GM19099 (cell line): Measurements from ENCODE around the gene ZDHHC18.
A peak's percentile ranks its signal among the peaks of the same experiment; 100 is the strongest.

ENCODE experiments used
- POLR2A ChIP-seq: IDR thresholded peaks from 3 replicates; pipeline ENCODE4 v1.6.1; 2011; ENCODE audit warnings: low read depth; ENCODE audit not compliant: insufficient read length; ENCODE audit errors: extremely low read depth

Gene ZDHHC18

DNA sequence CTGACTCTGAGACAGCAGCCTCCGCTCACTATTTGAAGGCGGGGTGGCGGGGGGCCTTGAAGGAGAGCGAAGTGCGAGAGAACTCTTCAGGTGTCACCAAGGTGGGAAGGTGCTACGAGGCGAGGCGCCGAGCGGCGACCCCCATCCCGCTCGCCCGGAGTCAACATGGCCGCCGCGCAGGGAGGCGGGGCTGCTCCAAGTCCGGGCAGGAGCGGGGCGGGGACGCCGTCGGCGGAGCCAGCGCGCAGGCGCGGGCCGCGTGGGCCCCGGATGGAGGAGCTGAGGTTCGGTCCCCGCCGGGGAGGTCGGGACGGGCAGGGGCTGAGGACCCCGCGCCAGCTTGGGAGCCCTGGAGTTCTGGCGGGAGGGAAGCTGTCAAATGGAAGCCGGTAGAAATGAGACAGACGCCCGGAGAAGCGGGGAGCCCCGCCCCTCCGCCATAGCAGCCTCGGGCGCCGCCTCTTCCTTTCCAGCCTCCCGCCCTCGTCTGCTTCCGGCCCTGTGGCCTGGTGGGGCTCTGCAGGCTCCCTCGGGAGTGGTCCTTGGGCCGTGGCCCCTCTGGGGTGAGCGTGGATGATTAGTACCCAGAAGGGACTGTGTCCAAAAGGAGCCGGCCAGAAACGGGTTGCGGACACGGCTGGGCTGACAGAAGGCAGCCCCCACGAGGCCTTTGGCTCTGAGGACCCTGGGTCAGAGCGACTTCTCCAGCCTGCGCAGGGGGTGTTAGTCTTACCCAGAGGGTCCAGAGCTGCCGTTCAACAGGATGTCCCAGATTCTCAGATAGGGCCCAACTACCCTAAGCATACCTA is 38.6 kb upstream of the ZDHHC18 start, which contains the start of gene PIGV:
Gene PIGV (plus strand): TSS at position 245 of the 809 bp plus-strand sequence. CDS start 2,866 bp downstream, outside the sequence.
- peak; percentile 79 for TF ChIP-seq POLR2A

DNA sequence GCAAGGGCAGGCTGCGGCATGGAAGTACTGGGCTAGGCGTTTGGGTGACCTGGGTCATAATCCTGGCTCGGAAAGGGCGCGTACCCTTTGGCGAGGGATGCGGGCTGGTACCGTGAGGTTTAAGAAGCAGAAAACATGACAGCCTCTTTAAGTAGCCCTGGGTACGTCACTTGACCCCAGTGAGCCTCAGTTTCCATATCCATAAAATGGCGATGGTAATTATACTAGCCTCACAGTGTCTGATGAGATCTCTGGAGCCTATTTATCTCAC is 38.0 kb upstream of the ZDHHC18 start:
- TF ChIP-seq POLR2A: no peak

DNA sequence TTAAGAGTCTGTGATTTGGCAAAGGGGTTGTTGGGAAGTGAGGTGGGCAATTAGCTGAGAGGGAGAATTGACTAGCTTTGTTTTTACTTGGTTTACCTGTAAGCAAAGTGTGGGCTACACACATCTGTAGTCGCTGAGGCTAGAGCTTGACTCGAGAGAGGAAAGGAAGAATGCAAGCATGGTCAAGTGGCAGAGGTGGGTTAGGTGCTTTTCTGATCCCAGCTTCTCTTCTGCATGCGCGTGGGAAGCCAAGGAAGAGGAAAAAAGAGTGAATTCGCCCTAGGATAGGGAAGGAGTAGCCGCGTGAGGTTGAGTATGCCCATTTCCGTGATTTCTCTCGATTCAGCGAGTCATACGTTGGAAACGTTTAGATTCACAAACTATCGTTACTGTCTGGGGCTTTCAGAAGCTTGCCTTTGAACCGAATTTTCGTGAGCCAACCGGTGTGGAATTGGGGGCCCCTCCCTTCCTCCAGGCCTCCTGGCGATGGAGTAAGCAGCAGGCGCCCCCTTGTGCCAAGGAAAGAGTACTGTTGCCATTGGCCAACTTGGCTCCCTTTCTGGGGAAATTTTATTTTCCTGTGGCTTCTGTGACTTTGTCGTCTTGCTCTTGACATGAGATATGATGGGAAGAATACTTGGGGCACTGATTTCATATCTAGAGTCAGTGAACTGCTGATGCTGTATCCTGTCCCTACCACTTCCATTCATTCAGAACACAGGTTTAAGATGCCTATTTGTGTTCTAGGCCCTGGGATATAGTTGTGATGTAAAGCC is 37.5 kb upstream of the ZDHHC18 start:
- peak; percentile 37 for TF ChIP-seq POLR2A

DNA sequence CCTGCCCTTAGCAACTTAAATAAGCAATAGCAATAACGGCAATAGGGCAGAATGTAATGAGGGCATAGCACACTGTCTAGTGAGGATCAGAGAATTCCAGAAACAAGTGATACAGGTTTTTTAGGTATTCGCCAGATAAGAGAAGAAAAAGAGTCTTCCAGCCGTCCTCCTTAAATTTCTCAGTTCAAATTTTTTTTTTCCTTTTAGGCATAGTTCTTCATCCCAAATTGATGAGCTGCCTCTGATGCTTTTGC is 36.9 kb upstream of the ZDHHC18 start:
- no peak for TF ChIP-seq POLR2A

DNA sequence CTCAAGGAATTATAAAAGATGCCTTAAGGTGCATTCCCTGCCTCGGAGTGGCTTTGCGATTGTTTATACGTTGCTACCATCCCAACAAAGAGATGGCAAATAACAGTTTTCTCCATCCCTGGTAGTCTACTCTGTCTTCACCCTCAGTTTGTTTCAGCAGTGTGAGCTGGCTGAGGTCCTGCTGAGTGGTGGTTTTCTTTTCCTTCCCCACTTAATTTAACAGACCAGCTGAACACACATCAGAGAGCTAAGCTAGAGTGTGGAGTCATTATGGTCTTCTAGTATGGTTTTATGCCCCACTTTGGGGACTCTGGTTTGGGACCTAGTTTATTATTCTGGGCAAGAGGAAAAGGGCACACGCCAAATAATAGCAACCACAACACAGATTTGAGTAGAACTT is 36.6 kb upstream of the ZDHHC18 start:
- no peak for TF ChIP-seq POLR2A

DNA sequence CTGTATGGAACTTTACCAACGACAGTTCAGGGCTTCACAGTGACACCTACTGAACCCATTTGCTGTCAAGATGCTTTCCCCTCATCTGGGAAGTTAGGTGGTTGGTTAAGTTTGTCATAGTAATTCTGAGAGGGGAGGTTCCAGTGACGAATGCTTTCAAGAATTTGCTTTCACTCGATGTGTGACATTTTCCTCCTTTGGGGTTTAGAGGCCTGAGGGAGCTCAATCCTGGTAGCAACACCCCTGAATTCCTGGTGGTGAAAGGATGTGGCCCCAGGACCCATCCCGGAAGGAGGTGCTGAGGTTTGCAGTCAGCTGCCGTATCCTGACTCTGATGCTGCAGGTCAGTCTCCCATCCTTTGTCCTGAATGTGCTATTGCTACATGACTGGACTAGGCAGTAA is 35.9 kb upstream of the ZDHHC18 start:
- TF ChIP-seq POLR2A: no peak

DNA sequence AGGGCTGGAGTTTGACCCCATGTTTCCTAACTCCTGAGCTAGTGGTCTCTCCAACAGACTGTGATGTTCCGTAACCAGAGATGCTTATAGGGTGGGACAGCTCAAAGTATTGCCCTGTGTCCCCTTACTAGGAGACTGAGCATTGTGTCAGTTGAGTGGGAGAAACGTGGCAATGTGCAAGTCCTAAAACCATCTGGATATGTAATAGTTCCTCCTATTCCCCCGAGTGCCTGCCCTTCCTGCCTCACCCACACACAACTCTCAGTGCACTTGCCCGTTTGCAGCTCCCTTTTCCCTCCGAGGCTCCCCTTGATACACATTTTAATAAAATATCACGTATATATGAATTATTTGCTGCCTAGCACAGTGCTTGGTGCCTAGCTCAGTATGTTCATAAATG is 35.3 kb upstream of the ZDHHC18 start:
- no peak for TF ChIP-seq POLR2A

DNA sequence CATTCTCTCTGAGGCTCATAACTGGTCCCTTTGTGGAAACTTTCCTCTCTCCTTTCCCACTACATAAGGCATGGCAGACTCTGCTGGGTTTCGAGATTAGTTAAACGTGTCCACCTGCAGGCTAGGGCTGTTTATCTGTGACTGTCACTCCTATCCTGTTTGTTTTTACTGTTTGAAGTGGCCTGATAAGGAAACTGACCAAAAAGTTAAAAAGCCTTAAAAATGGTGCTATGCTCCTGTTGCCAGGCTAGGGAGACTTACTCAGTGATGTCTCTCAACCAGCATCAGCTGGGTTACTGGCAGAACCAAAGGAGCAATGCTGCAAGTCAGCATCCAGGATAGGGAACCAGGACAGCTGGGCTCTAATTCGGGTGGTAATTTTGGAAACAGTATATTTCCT is 34.9 kb upstream of the ZDHHC18 start:
- TF ChIP-seq POLR2A: no peak

DNA sequence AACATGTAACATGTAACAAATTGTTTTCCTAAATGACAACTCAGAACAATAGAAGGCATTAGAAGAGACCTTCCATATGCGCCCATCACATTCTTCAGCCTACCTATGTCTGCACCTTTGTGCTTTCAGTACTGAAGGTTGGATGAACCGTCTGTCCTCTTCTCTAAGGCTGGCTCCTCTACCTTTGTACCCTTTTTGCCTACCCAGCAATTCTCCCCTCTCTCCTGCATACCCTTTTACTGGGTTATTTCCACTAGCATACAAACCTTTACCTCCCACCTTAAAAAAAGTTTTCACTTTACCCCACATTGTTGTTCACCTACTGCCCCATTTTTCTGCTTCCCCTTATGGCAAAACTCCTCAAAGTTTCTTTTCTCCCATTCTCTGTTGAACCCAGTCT is 33.6 kb upstream of the ZDHHC18 start:
- TF ChIP-seq POLR2A: no peak

DNA sequence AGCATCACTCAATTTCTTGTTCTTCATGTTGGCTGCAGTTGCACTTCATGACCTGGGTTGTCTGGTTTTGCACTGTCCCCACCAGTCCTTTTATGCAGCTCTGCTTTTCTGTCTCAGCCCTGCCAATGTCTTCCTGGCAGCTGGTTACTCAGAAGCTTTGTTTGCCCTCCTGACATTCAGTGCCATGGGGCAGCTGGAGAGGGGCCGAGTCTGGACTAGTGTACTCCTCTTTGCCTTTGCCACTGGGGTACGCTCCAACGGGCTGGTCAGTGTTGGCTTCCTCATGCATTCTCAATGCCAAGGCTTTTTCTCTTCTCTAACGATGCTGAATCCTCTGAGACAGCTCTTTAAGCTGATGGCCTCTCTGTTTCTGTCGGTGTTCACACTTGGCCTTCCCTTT is 32.1 kb upstream of the ZDHHC18 start:
- TF ChIP-seq POLR2A: no peak

DNA sequence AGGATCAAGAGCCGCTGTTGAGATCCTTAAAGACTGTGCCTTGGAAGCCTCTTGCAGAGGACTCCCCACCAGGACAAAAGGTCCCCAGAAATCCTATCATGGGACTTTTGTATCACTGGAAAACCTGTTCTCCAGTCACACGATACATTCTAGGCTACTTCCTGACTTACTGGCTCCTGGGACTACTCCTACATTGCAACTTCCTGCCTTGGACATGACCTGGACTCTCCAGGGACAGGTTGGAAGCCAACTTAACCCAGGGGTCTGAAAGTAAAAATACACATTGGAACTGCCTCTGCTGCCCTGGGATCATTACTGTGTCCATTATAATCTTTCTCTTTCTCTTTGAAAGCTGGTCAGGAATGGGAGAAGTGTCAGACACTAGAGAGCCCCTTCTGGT is 28.9 kb upstream of the ZDHHC18 start:
- TF ChIP-seq POLR2A: no peak

DNA sequence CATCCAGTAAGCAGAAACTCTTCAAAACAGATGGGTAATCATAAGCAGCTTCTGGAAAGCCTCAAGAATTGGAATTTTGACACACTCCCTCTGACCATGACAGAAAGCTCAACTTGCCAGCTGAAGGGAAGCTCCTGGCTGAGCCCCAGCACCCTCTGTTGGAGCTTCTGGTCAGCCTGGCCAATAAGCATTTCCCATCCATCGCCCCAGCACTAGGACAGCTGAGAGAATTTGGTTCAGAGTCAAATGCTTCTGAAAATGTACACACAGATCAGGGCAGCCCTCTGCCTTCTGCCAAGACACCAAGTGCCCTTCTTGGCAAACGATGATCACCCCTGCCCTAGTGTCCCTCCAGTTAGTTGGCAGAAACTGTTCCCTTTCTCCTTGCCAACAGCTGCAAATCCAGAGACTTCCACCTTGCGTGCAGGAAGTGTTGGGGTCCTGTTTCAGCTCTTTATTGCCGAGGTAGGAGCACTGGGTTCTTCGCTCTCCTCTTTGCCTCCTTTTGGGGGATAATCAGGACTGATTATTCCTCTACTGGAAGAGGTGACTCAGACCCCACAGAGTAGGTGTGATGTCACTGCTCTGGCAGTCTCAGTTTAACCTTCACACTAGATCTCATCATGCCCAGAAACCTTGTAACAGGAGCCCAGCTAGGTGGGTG is 26.9 kb upstream of the ZDHHC18 start:
- no peak for TF ChIP-seq POLR2A

DNA sequence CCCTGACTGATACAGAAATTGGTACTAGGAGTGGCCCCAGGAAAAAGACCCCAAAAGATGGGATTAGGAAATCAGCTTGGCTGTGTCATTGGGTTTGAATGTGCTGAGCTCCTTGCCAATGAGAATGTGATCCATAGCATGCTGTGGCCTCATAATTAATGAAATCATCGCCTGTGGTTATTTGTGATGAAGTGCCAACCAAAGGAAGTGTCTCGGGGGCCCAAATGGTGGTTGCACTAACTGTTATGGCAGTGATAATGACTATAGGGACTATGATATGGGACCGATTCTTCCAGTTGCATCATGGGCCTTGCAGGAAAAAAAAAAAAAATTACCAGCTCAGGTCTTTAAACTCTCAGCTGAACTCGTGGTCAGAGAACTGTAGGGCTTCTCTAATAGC is 15.4 kb upstream of the ZDHHC18 start:
- no peak for TF ChIP-seq POLR2A

DNA sequence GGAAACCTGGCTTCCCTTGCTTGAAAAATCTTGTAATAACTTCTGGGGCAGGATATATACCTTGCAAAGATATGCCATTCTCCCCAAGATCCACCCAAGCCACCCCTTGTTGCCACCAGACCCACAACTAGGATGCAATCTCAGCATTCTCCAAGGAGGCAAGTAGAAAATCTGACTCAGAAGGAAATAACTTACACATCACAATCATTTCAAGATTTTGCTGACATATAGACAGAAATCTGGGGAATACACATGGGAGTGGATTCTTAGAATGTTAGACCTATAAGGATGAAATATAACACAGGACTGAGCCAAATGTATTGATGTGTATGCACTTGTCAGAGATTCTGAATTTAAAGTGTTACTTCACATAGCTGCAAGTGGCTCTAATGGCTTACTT is 14.8 kb upstream of the ZDHHC18 start:
- TF ChIP-seq POLR2A: no peak

DNA sequence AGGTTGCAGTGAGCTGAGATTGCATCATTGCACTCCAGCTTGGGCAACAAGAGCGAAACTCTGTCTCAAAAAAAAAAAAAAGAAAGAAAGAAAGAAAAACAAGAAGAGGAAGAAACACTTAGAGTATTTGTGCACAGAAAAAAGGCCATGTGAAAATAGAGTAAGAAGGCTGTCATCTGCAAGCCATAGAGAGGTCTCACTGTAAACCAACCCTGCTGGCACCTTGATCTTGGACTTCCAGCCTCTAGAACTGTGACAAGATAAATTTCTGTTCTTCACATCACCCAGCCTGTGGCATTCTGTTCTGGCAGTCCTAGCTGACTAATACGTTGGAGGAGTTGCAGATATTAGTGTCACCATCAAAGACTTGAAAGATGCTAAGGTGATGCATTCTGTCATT is 12.1 kb upstream of the ZDHHC18 start:
- TF ChIP-seq POLR2A: no peak

DNA sequence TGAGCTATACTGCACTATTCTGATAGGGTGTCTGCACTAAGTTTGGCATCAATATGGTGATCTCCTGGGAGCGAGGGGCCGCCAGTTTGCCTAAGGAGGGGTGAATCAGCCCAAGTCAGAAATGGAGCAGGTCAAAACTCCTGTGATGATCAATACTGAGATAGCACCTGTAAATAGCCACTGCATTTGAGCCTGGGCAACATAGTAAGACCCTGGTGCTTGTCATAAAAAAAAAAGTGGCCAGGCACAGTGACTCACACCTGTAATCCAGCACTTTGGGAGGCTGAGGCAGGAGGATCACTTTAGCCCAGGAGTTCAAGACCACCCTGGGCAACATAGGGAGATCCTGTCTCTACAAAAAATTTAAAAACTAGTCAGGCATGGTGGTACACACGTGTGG is 11.6 kb upstream of the ZDHHC18 start:
- TF ChIP-seq POLR2A: no peak

DNA sequence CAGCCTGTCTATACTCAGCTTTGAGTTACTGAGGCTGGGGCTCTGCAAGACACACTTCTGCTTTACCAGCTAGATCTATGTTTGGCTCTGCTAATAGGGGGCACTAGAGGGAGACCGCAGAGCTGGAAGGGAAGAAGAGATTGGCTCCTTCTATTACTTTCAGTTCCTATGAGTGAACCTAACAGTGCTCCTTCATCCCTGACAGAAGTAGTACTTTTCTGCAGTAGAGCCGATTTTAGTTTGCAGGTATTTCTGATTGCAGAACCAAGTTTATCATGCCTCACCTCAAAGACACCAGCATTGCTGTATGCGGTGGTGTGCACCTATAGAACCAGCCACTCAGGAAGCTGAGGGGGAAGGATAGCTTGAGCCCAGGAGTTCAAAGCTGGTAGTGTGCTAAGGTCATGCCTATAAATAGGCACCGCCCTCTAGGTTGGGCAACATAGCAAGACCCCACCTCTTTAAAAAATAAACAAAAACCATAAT is 5.7 kb upstream of the ZDHHC18 start:
- no peak for TF ChIP-seq POLR2A
